Stimulated activated CD4-positive, alpha-beta T cell treated with anti-CD3 and anti-CD28 coated beads, Interleukin-1b, Interleukin-23, amount 100 ng/mL, for 48 hours (primary cell): ENCODE measurements around the gene PAWR.
"Not testable (repeated sequence)": the region's sequence is repeated elsewhere in the genome, so short reads cannot be mapped to it uniquely, and the experiment has no call there.

Experiments used
- DNase-seq: peaks from one replicate; pipeline ENCODE4 v3.0.0-alpha.2; 2020

The PAWR gene

GRCh38 chr12:79547044-79547734, 143.6 kb downstream of the PAWR start:
- DNase-seq: no peak

- no peak for DNase-seq
Observed at GRCh38 chr12:79546466-79547043, 144.2 kb downstream of the PAWR start.

GRCh38 chr12:79544439-79544838, 146.3 kb downstream of the PAWR start:
- DNase-seq: not testable (repeated sequence)

GRCh38 chr12:79537675-79538074, 153.1 kb downstream of the PAWR start:
- DNase-seq: no peak

GRCh38 chr12:79535751-79536150, 155.0 kb downstream of the PAWR start:
- no peak for DNase-seq
